Gastrocnemius medialis (tissue), 4 donors: Measurements from ENCODE around the gene HELZ2. TPM values are rescaled to one million over a fixed set of nuclear protein-coding genes. Genes with fewer than 3 reads are reported as not detected.

ENCODE experiments used
- ATAC-seq, 2 donors: fragments of 150-250 bp; one replicate each; pipeline ENCODE4 v1.9.1; 2016
- DNase-seq, 2 donors: peaks; one replicate each; pipeline ENCODE4 v3.0.0-alpha.2; 2019
- H3K27ac ChIP-seq, 4 donors: fragments of 200-600 bp; sonication (generic); 1 replicate in 1 of 4; 2 replicates in 3 of 4; pipeline ENCODE4 v1.5.1; 2016 to 2018; ENCODE audit warnings: mild to moderate bottlenecking in 2 of 4, moderate library complexity in 1 of 4
- H3K27me3 ChIP-seq, 3 donors: fragments of 200-600 bp; sonication (generic) in 2 of 3; 1 replicate in 1 of 3; 2 replicates in 2 of 3; pipeline versions ENCODE4 v1.5.1 to v1.6.0; 2016 to 2019; ENCODE audit warnings: mild to moderate bottlenecking in 1 of 3, moderate library complexity in 1 of 3
- H3K36me3 ChIP-seq, 2 donors: fragments of 200-600 bp; sonication (generic) in 1 of 2; one replicate each; pipeline ENCODE4 v1.5.1; 2017 to 2018
- H3K4me1 ChIP-seq, 2 donors: fragments of 200-600 bp; sonication (generic) in 1 of 2; one replicate each; pipeline ENCODE4 v1.5.1; 2016 to 2017; ENCODE audit warnings: mild to moderate bottlenecking in 2 of 2
- H3K4me3 ChIP-seq, 4 donors: fragments of 200-600 bp; sonication (generic) in 3 of 4; 1 replicate in 1 of 4; 2 replicates in 3 of 4; pipeline ENCODE4 v1.5.1; 2016 to 2019; ENCODE audit warnings: mild to moderate bottlenecking in 2 of 4
- H3K9me3 ChIP-seq, 3 donors: fragments of 200-600 bp; sonication (generic) in 2 of 3; 1 replicate in 1 of 3; 2 replicates in 2 of 3; pipeline ENCODE4 v1.5.1; 2016 to 2019
- POLR2A ChIP-seq, 2 donors: fragments of 450-650 bp; IDR thresholded peaks; one replicate each; pipeline ENCODE4 v1.6.1; 2017; ENCODE audit warnings: antibody characterized with exemption in 2 of 2, mild to moderate bottlenecking in 2 of 2, moderate library complexity in 2 of 2
- in situ Hi-C, 4 donors: fragments of 200-750 bp; cut with MboI; loops; one replicate each; pipeline versions ENCODE4 v1.15.0 to v1.8.0; 2017; ENCODE audit warnings: low sequenced_read_pairs in 4 of 4
- intact Hi-C: fragments of 100-400 bp; cut with DNase I; formaldehyde crosslinking; loops from one replicate; pipeline ENCODE4 v1.15.1; 2023; ENCODE audit warnings: low total_unique reads
- total RNA-seq, 4 donors: library from RNA; depleted of rRNA; stranded (reverse); fragments of >200 nt; gene quantifications; one replicate each; pipeline versions ENCODE4 v1.1.0 to v1.2.3, GENCODE V29; 2016
- TF ChIP-seq, protein P1 (sequence below), 5 experiments: fragments of 450-650 bp in 3 of 5; fragments of 200-600 bp in 2 of 5; sonication (generic) in 2 of 5; IDR thresholded peaks in 4 of 5; conservative IDR thresholded peaks in 1 of 5; 1 replicate in 4 of 5; 2 replicates in 1 of 5; pipeline ENCODE4 v1.5.1; 2016 to 2019; ENCODE audit warnings: antibody characterized with exemption in 5 of 5, mild to moderate bottlenecking in 3 of 5, moderate library complexity in 3 of 5

Gene HELZ2
- total RNA-seq, 4 donors from 2014 or later = 1.7 to 6.2 (median 3.6) TPM

GRCh38 chr20:63529861-63530787 lies 43.9 kb downstream of the HELZ2 start:
- Histone ChIP-seq H3K4me1 (no peaks in the 10 kb centered on the region), H3K36me3 (no peaks in the 10 kb centered on the region), H3K4me3 (no peak overlapping the region), H3K9me3 (no peaks in the 10 kb centered on the region), H3K27me3 (peaks cover 31 to 43% (median 38%) of the 10 kb centered on the region in 3 donors), H3K27ac (no peak overlapping the region)
- ATAC-seq = no peak
- no peak for DNase-seq
- no peak for TF ChIP-seq POLR2A (IDR thresholded peaks at IDR 0.05)
- TF ChIP-seq, protein P1, sequence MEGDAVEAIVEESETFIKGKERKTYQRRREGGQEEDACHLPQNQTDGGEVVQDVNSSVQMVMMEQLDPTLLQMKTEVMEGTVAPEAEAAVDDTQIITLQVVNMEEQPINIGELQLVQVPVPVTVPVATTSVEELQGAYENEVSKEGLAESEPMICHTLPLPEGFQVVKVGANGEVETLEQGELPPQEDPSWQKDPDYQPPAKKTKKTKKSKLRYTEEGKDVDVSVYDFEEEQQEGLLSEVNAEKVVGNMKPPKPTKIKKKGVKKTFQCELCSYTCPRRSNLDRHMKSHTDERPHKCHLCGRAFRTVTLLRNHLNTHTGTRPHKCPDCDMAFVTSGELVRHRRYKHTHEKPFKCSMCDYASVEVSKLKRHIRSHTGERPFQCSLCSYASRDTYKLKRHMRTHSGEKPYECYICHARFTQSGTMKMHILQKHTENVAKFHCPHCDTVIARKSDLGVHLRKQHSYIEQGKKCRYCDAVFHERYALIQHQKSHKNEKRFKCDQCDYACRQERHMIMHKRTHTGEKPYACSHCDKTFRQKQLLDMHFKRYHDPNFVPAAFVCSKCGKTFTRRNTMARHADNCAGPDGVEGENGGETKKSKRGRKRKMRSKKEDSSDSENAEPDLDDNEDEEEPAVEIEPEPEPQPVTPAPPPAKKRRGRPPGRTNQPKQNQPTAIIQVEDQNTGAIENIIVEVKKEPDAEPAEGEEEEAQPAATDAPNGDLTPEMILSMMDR (IDR thresholded peaks at IDR 0.05 in 4 of 5, conservative IDR thresholded peaks at IDR 0.05 in 1 of 5) = no peak
- intact Hi-C loops (no loop called here), in situ Hi-C loops (loop anchor here in 1 of 4 donors (25.0 kb wide), 1 partner anchor 107 kb away; the partner anchor contains the start of gene GMEB2)

- no peak overlapping the region for H3K4me3 ChIP-seq
- DNase-seq (no peak), ATAC-seq (no peak)
- H3K9me3 ChIP-seq = no peaks in the 10 kb centered on the region
- intact Hi-C loops = no loop called here
- TF ChIP-seq, protein P1 (IDR thresholded peaks at IDR 0.05 in 4 of 5, conservative IDR thresholded peaks at IDR 0.05 in 1 of 5) = no peak
- no peak for TF ChIP-seq POLR2A (IDR thresholded peaks at IDR 0.05)
- in situ Hi-C loops = loop anchor here in 1 of 4 donors (25.0 kb wide), 1 partner anchor 108 kb away; the partner anchor contains the start of gene GMEB2
- no peaks in the 10 kb centered on the region for H3K36me3 ChIP-seq
- H3K27me3 ChIP-seq = peaks cover 23 to 35% (median 32%) of the 10 kb centered on the region in 3 donors
- no peaks in the 10 kb centered on the region for H3K4me1 ChIP-seq
- H3K27ac ChIP-seq = no peak overlapping the region
Observed at GRCh38 chr20:63529180-63529860, 44.7 kb downstream of the HELZ2 start.

DNA sequence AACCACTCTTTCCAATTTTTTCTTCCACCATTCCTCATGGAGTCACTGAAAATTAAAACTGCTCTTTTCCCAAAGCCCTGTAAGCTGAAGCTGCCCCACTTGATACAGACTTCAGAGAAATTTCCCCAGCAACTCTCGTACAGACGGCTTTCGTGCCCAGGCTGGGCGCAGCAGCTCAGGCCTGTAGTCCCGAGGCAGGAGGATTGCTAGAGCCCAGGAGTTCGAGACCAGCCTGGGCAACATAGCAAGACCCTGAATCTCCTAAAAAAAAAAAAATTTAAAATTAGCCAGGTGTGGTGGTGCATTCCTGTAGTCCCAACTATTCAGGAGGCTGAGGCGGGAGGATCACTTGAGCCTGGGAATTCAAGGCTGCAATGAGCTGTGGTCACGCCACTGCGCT lies 46.9 kb downstream of the HELZ2 start:
- ATAC-seq = no peak
- DNase-seq = no peak
- Histone ChIP-seq H3K36me3 (no peaks in the 10 kb centered on the region), H3K4me1 (peaks cover under 1 to 5% of the 10 kb centered on the region in 2 donors), H3K4me3 (no peak overlapping the region), H3K9me3 (no peaks in the 10 kb centered on the region), H3K27ac (no peak overlapping the region), H3K27me3 (peaks cover 6 to 17% (median 17%) of the 10 kb centered on the region in 3 donors)
- in situ Hi-C loops = loop anchor here in 1 of 4 donors (25.0 kb wide), 1 partner anchor 110 kb away; the partner anchor contains the start of gene GMEB2
- intact Hi-C loops = no loop called here
- TF ChIP-seq POLR2A (IDR thresholded peaks at IDR 0.05) = no peak
- TF ChIP-seq, protein P1 (IDR thresholded peaks at IDR 0.05 in 4 of 5, conservative IDR thresholded peaks at IDR 0.05 in 1 of 5) = no peak

GRCh38 chr20:63525971-63526370 lies 48.1 kb downstream of the HELZ2 start:
- intact Hi-C loops (no loop called here), in situ Hi-C loops (loop anchor here in 1 of 4 donors (25.0 kb wide), 1 partner anchor 111 kb away; the partner anchor contains the start of gene GMEB2)
- Histone ChIP-seq H3K36me3 (no peaks in the 10 kb centered on the region), H3K4me1 (peaks cover 8 to 16% of the 10 kb centered on the region in 2 donors), H3K27ac (no peak overlapping the region), H3K4me3 (no peak overlapping the region), H3K27me3 (peaks cover 6 to 17% (median 12%) of the 10 kb centered on the region in 3 donors), H3K9me3 (no peaks in the 10 kb centered on the region)
- no peak for ATAC-seq
- no peak for DNase-seq
- TF ChIP-seq, protein P1 (IDR thresholded peaks at IDR 0.05 in 4 of 5, conservative IDR thresholded peaks at IDR 0.05 in 1 of 5) = no peak
- TF ChIP-seq POLR2A (IDR thresholded peaks at IDR 0.05) = no peak
